B cell (primary cell): ENCODE measurements around the gene RBP3. TPM values are rescaled to one million over a fixed set of nuclear protein-coding genes. Genes with fewer than 3 reads are reported as not detected.

Source experiments
- ATAC-seq: fragments of 200-7000 bp; cut with Tn5 transposase; one replicate; pipeline ENCODE4 v1.10.0; 2021; ENCODE audit warnings: low read depth, mild to moderate bottlenecking, moderate number of reproducible peaks, moderate library complexity
- CTCF ChIA-PET: fragments of 350-600 bp; sonication (Branson Sonifier 250); formaldehyde crosslinking; loops from one replicate; lab custom pipeline; 2021; ENCODE audit warnings: antibody characterized with exemption, inconsistent platforms; lab: Charles Lee
- POLR2A ChIA-PET: fragments of 350-600 bp; sonication (Branson Sonifier 250); formaldehyde crosslinking; loops from one replicate; lab custom pipeline; 2021; ENCODE audit warnings: antibody characterized with exemption; lab: Charles Lee
- DNase-seq: peaks from one replicate; pipeline ENCODE4 v3.0.0; 2013
- H2AFZ ChIP-seq: 2 replicates; pipeline ENCODE4 v1.6.1; 2012; ENCODE audit warnings: mild to moderate bottlenecking, low read depth, low read length; ENCODE audit not compliant: insufficient read depth, poor library complexity, severe bottlenecking
- H3K27ac ChIP-seq, 2 donors: 1 replicate in 1 of 2; 2 replicates in 1 of 2; pipeline ENCODE4 v1.5.1; 2012 to 2013; ENCODE audit warnings: low read length in 2 of 2, mild to moderate bottlenecking in 2 of 2, moderate library complexity in 1 of 2
- H3K27me3 ChIP-seq, 4 experiments: fragments of 200-600 bp in 1 of 4; sonication (generic) in 1 of 4; replicated peaks in 1 of 4; 1 replicate in 2 of 4; 2 replicates in 2 of 4; pipeline versions ENCODE4 v1.6.1 to v1.7.0; 2013 to 2016; ENCODE audit warnings: low read length in 3 of 4, mild to moderate bottlenecking in 2 of 4, mixed read lengths in 1 of 4, moderate library complexity in 1 of 4; ENCODE audit not compliant: insufficient read depth in 4 of 4, control insufficient read depth in 3 of 4; ENCODE audit errors: control extremely low read depth in 1 of 4
- H3K36me3 ChIP-seq, 2 experiments: replicated peaks in 1 of 2; 1 replicate in 1 of 2; 2 replicates in 1 of 2; pipeline versions ENCODE4 v1.6.1 to v1.7.1; 2013; ENCODE audit warnings: low read length in 1 of 2; ENCODE audit not compliant: insufficient read depth in 2 of 2, control insufficient read depth in 1 of 2; ENCODE audit errors: control extremely low read depth in 1 of 2, extremely low read depth in 1 of 2
- H3K4me1 ChIP-seq, 2 donors: fragments of 200-600 bp in 1 of 2; sonication (generic) in 1 of 2; 1 replicate in 1 of 2; 2 replicates in 1 of 2; pipeline versions ENCODE4 v1.5.1 to v1.6.1; 2013 to 2017; ENCODE audit warnings: low read length in 2 of 2; ENCODE audit not compliant: control insufficient read depth in 2 of 2, insufficient read depth in 2 of 2
- H3K4me2 ChIP-seq: replicated peaks from 2 replicates; pipeline ENCODE3; 2012; ENCODE audit warnings: mild to moderate bottlenecking, low read depth, low read length; ENCODE audit not compliant: poor library complexity, severe bottlenecking
- H3K4me3 ChIP-seq, 5 experiments: fragments of 200-600 bp in 1 of 5; sonication (generic) in 1 of 5; 1 replicate in 3 of 5; 2 replicates in 2 of 5; pipeline versions ENCODE4 v1.5.1 to v1.7.0; 2011 to 2016; ENCODE audit warnings: low read length in 4 of 5, mild to moderate bottlenecking in 4 of 5, low read depth in 2 of 5, control low read depth in 1 of 5, moderate library complexity in 1 of 5; ENCODE audit not compliant: insufficient read depth in 1 of 5; ENCODE audit errors: control extremely low read depth in 1 of 5, extremely low read depth in 1 of 5
- H3K79me2 ChIP-seq: fragments of 200-600 bp; sonication (generic); one replicate; pipeline ENCODE4 v1.6.0; 2016; ENCODE audit warnings: low read length; ENCODE audit not compliant: control insufficient read depth, insufficient read depth
- H3K9ac ChIP-seq: fragments of 200-600 bp; sonication (generic); 2 replicates; pipeline ENCODE4 v1.6.1; 2017; ENCODE audit warnings: mild to moderate bottlenecking, low read length, moderate library complexity
- H3K9me3 ChIP-seq, 3 donors: one replicate each; pipeline versions ENCODE4 v1.6.1 to v1.7.1; 2013; ENCODE audit warnings: low read length in 2 of 3; ENCODE audit not compliant: control insufficient read depth in 2 of 3, insufficient read depth in 1 of 3; ENCODE audit errors: control extremely low read depth in 1 of 3
- H4K20me1 ChIP-seq: 2 replicates; pipeline ENCODE4 v1.6.0; 2012; ENCODE audit warnings: mild to moderate bottlenecking, low read length; ENCODE audit not compliant: insufficient read depth, control insufficient read depth, poor library complexity, severe bottlenecking
- H3K27ac Mint-ChIP-seq: one replicate; pipeline ENCODE4 v1.8.0; 2021; ENCODE audit warnings: mixed read lengths
- H3K27me3 Mint-ChIP-seq: one replicate; pipeline ENCODE4 v1.8.0; 2021; ENCODE audit warnings: mixed read lengths
- H3K4me1 Mint-ChIP-seq: one replicate; pipeline ENCODE4 v1.8.0; 2021; ENCODE audit warnings: mixed read lengths
- H3K4me3 Mint-ChIP-seq: one replicate; pipeline ENCODE4 v1.8.0; 2021; ENCODE audit warnings: mixed read lengths
- H3K9me3 Mint-ChIP-seq: one replicate; pipeline ENCODE4 v1.8.0; 2022; ENCODE audit warnings: mixed read lengths; ENCODE audit not compliant: insufficient read depth
- CTCF ChIP-seq: fragments of 200-600 bp; IDR thresholded peaks from one replicate; pipeline ENCODE4 v1.8.0; 2022; ENCODE audit warnings: antibody characterized with exemption, mild to moderate bottlenecking
- EZH2 ChIP-seq: IDR thresholded peaks from 2 replicates; pipeline ENCODE4 v1.6.1; 2012; ENCODE audit warnings: borderline replicate concordance, low read depth, mild to moderate bottlenecking, moderate library complexity, low read length; ENCODE audit not compliant: insufficient read depth, poor library complexity, severe bottlenecking
- WGBS: methylation state at CpG from one replicate; pipeline ENCODE4 v1.1.5; 2013; ENCODE audit warnings: missing lambda C conversion rate; ENCODE audit not compliant: insufficient coverage; 5-methylcytosine and 5-hydroxymethylcytosine counted together
- intact Hi-C: fragments of 100-400 bp; cut with micrococcal nuclease; formaldehyde crosslinking; loops from one replicate; pipeline ENCODE4 v1.10.0; 2022
- polyA plus RNA-seq: library from polyadenylated mRNA; depleted of rRNA; stranded (reverse); fragments of >200 nt; gene quantifications from 2 replicates; pipeline ENCODE4 v1.2.3, GENCODE V29; 2012
- total RNA-seq, 2 donors: library from RNA; stranded (reverse); fragments of 120-200 nt in 1 of 2; gene quantifications; 1 replicate in 1 of 2; 2 replicates in 1 of 2; pipeline versions ENCODE4 v1.2.3 to v1.2.4, GENCODE V29; 2013 to 2022

The RBP3 gene
- total and polyA plus RNA-seq, 2 donors (not counting 1 experiment from before 2014, with no cell fraction given): not detected

DNA sequence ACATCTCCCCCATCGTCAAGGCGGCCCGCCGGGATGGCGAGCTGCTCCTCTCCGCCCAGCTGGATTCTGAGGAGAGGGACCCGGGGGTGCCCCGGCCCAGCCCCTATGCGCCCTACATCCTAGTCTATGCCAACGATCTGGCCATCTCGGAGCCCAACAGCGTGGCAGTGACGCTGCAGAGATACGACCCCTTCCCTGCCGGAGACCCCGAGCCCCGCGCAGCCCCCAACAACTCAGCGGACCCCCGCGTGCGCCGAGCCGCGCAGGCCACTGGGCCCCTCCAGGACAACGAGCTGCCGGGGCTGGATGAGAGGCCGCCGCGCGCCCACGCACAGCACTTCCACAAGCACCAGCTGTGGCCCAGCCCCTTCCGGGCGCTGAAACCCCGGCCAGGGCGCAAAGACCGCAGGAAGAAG is 38.1 kb upstream of the RBP3 start:
- Mint-ChIP-seq H3K9me3 (no peaks in the 10 kb centered on the region), H3K4me3 (no peak overlapping the region), H3K27ac (no peak overlapping the region), H3K27me3 (peaks cover 4% of the 10 kb centered on the region), H3K4me1 (no peaks in the 10 kb centered on the region)
- intact Hi-C loops: no loop called here
- H2AFZ ChIP-seq: no peak overlapping the region
- no peaks in the 10 kb centered on the region for H3K4me1 ChIP-seq
- H3K4me3 ChIP-seq: no peak overlapping the region
- H3K79me2 ChIP-seq: no peaks in the 10 kb centered on the region
- H3K9me3 ChIP-seq: no peaks in the 10 kb centered on the region
- no peak for DNase-seq
- TF ChIP-seq CTCF (no peak), EZH2 (no peak)
- WGBS: 95% methylated on average over 37 of the region's 37 CpGs
- no peak overlapping the region for H3K9ac ChIP-seq
- H4K20me1 ChIP-seq: no peaks in the 10 kb centered on the region
- ChIA-PET CTCF (interaction anchor here (0.6 to 10.0 kb wide), 3 partner anchors 77 to 285 kb away, joined by 3 to 201 read pairs (median 83); no protein-coding TSS in a partner anchor), POLR2A (no interaction called here)
- no peaks in the 10 kb centered on the region for H3K27me3 ChIP-seq
- no peak overlapping the region for H3K27ac ChIP-seq
- no peak for ATAC-seq
- no peak overlapping the region for H3K4me2 ChIP-seq
- no peaks in the 10 kb centered on the region for H3K36me3 ChIP-seq

DNA sequence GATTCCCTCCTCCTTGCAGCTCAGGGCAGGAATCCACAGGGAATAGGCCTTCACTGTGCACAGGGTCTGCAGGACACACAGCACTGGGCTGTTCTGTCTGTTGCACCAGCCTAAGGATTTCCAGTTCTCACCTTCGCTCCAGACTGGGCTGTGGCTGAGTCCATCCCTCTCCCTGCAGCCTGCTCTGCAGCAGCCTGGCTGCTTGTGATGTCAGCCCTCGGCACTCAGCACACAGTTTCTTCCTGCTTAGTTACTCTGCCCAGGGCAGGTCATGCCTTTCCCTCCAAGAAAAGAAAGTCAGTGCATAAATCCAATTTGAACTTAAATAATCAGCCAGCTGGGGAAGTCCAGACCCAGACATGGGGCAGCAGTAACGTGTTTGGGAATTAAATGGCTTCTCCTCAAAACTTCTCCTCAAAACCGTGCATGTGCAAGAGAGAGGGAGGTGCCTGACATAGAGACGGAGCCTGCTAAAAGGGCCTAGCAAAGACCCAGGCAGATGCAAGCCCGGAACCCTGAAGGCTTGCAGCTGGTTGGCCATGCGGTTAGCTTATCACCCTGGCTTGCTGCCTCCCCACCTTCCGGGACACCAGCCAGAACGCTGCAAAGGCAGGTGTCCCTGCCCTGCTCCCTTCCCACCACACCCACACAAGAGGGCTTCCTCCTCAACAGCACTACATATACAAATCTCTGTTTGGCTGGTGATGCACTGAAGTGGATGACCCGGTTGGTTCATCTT is 36.8 kb upstream of the RBP3 start:
- no peak for ATAC-seq
- Histone ChIP-seq H2AFZ (no peak overlapping the region), H3K27ac (no peak overlapping the region), H3K9ac (no peak overlapping the region), H3K27me3 (no peaks in the 10 kb centered on the region), H4K20me1 (no peaks in the 10 kb centered on the region), H3K79me2 (no peaks in the 10 kb centered on the region), H3K9me3 (no peaks in the 10 kb centered on the region), H3K4me3 (no peak overlapping the region), H3K4me2 (no peak overlapping the region), H3K36me3 (no peaks in the 10 kb centered on the region), H3K4me1 (no peaks in the 10 kb centered on the region)
- POLR2A ChIA-PET: interaction anchor here (0.8 kb wide), 1 partner anchor 264 kb away, joined by 3 read pairs; no protein-coding TSS in a partner anchor
- intact Hi-C loops: no loop called here
- CTCF ChIA-PET: interaction anchor here (0.6 to 10.0 kb wide), 24 partner anchors 8 to 320 kb away, joined by 3 to 201 read pairs (median 4); partner anchors contain the start of gene GDF10
- Mint-ChIP-seq H3K4me1 (no peaks in the 10 kb centered on the region), H3K27me3 (peaks cover 3% of the 10 kb centered on the region), H3K27ac (no peak overlapping the region), H3K4me3 (no peak overlapping the region), H3K9me3 (no peaks in the 10 kb centered on the region)
- 68% methylated on average over 10 of the region's 10 CpGs for WGBS
- no peak for DNase-seq
- TF ChIP-seq CTCF: no peak
- no peak for TF ChIP-seq EZH2
